ENCODE results near the gene CLCN7. TPM values are rescaled to one million over a fixed set of nuclear protein-coding genes. Genes with fewer than 3 reads are reported as not detected.

The CLCN7 gene
- total RNA-seq (100 to 1,000 TPM in 2 of 5 donors, 10 to 100 TPM in 3; 47.2 to 489 (median 69.1) TPM), polyA plus RNA-seq (10 to 100 TPM in 2 of 3 donors, 1 to 10 TPM in 1; 8.7 to 36.5 (median 27.3) TPM)
- long read RNA-seq, donor 1, partial matches to known transcripts, result 0 of 2 reads
- long read RNA-seq, donor 1, other reads (novel, unspliced or antisense), result 0 of 2 reads
- long read RNA-seq, donor 2, full-length matches to known transcripts, result 3 of 3 reads
- long read RNA-seq, donor 2, partial matches to known transcripts, result 0 of 3 reads
- long read RNA-seq, donor 2, other reads (novel, unspliced or antisense), result 0 of 3 reads
- long read RNA-seq, donor 3, partial matches to known transcripts, result 0 of 2 reads
- long read RNA-seq, donor 3, other reads (novel, unspliced or antisense), result 0 of 2 reads
- long read RNA-seq, donor 4, result 0 reads
- long read RNA-seq, donor 5, full-length matches to known transcripts, result 6 of 6 reads
- long read RNA-seq, donor 5, partial matches to known transcripts, result 0 of 6 reads
- long read RNA-seq, donor 5, other reads (novel, unspliced or antisense), result 0 of 6 reads
- long read RNA-seq, donor 6, full-length matches to known transcripts, result 6 of 6 reads
- long read RNA-seq, donor 6, partial matches to known transcripts, result 0 of 6 reads
- long read RNA-seq, donor 6, other reads (novel, unspliced or antisense), result 0 of 6 reads
- long read RNA-seq, donor 7, full-length matches to known transcripts, result 4 of 4 reads
- long read RNA-seq, donor 7, partial matches to known transcripts, result 0 of 4 reads
- long read RNA-seq, donor 7, other reads (novel, unspliced or antisense), result 0 of 4 reads
- long read RNA-seq, donor 8, full-length matches to known transcripts, result 5 of 5 reads
- long read RNA-seq, donor 8, partial matches to known transcripts, result 0 of 5 reads
- long read RNA-seq, donor 8, other reads (novel, unspliced or antisense), result 0 of 5 reads
- long read RNA-seq, donor 9, result 0 reads
- long read RNA-seq, donor 10, result 0 reads

- no peaks in the 10 kb centered on the region for H3K9me3 ChIP-seq
- peak within 1 kb of the TSS; percentile 90 to 96 (median 92) for H3K27ac ChIP-seq
- peak within 1 kb of the TSS; percentile 93 to 98 (median 96) for H3K4me3 ChIP-seq
- H3K36me3 ChIP-seq, result no peaks in the 10 kb centered on the region
- intact Hi-C loops (cut with DNase I; ENCODE audit: low total_unique reads), result no loop called here
- TF ChIP-seq POLR2AphosphoS5 (IDR thresholded peaks at IDR 0.05) (peak; percentile 89 to 98 (median 89)), POLR2A (IDR thresholded peaks at IDR 0.05) (peak in 1 of 4 donors; percentile 81), CTCF (IDR thresholded peaks at IDR 0.05) (no peak)
- no peaks in the 10 kb centered on the region for H3K27me3 ChIP-seq
- WGBS, 5 donors, result 0 to 1% (median 0%) methylated on average over 12 to 99 of the region's 99 CpGs
- peaks cover 16 to 53% (median 45%) of the 10 kb centered on the region in 4 donors for H3K4me1 ChIP-seq
- DNase-seq, result peak; percentile 94 to 97
These were observed at the start of gene CLCN7 for GRCh38 chr16:1474796-1475551. TSS of gene CLCN7 (minus strand) at chr16:1475028. CDS start at chr16:1474974, 54 bp downstream.

- Histone ChIP-seq H3K27ac (no peak overlapping the region), H3K4me1 (peaks cover 0 to 25% (median 13%) of the 10 kb centered on the region in 4 donors), H3K36me3 (peaks cover 0 to 60% (median 53%) of the 10 kb centered on the region in 4 donors), H3K9me3 (no peaks in the 10 kb centered on the region), H3K27me3 (no peaks in the 10 kb centered on the region), H3K4me3 (no peak overlapping the region)
- TF ChIP-seq EP300 (IDR thresholded peaks at IDR 0.05) (no peak), CTCF (IDR thresholded peaks at IDR 0.05) (no peak)
- intact Hi-C loops (cut with DNase I; ENCODE audit: low total_unique reads), result no loop called here
- 87 to 95% (median 94%) methylated on average over 20 to 26 of the region's 26 CpGs for WGBS, 5 donors
- no peak for DNase-seq
These were observed 49.5 kb upstream of the CLCN7 start for GRCh38 chr16:1524366-1524765.

- 85 to 95% (median 94%) methylated on average over 21 to 30 of the region's 30 CpGs for WGBS, 5 donors
- Histone ChIP-seq H3K27me3 (no peaks in the 10 kb centered on the region), H3K27ac (no peak overlapping the region), H3K9me3 (no peaks in the 10 kb centered on the region), H3K4me1 (peaks cover 0 to 20% (median 13%) of the 10 kb centered on the region in 4 donors), H3K36me3 (peaks cover 0 to 66% (median 60%) of the 10 kb centered on the region in 4 donors), H3K4me3 (no peak overlapping the region)
- no peak for DNase-seq
- intact Hi-C loops (cut with DNase I; ENCODE audit: low total_unique reads), result no loop called here
- TF ChIP-seq POLR2AphosphoS5 (IDR thresholded peaks at IDR 0.05), result no peak
- no peak for TF ChIP-seq EP300 (IDR thresholded peaks at IDR 0.05)
- TF ChIP-seq POLR2A (IDR thresholded peaks at IDR 0.05), result no peak
- no peak for TF ChIP-seq CTCF (IDR thresholded peaks at IDR 0.05)
These were observed 48.9 kb upstream of the CLCN7 start for GRCh38 chr16:1523581-1524245.

All from stomach (tissue), 19 donors.